Measurements from ENCODE around the gene PHF21B. TPM values are rescaled to one million over a fixed set of nuclear protein-coding genes. Genes with fewer than 3 reads are reported as not detected.

Gene PHF21B
- polyA plus RNA-seq, 1 donor (not counting 4 experiments of a cell fraction or from before 2014, with no cell fraction given): not detected

DNA sequence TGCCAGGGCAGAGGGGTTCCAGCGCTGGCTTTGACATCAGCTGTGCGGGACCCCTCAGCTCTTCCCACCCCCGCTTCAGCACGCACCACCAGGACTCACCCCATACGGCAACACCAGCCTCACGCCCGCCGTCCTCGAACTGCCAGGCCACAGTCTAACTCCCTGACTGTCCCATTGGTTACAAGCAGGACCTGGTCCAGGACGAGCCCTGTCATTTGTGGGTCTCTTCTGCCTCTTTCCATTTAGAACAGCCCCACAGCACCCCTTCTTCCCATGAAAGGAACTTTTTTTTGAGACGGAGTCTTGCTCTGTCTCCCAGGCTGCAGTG, 81.7 kb downstream of the PHF21B start:
- no peak overlapping the region for H3K9ac ChIP-seq (ENCODE audit: control insufficient read depth, extremely low read depth, insufficient read depth, low read length)
- no peaks in the 10 kb centered on the region for H3K36me3 ChIP-seq (ENCODE audit: control insufficient read depth in 2 of 2, extremely low read depth in 1 of 2, insufficient read depth in 2 of 2, low read length in 2 of 2)
- DNase-seq (ENCODE audit: low read depth, low spot score): no peak
- H4K20me1 ChIP-seq (ENCODE audit: control insufficient read depth, extremely low read depth, insufficient read depth, low read length): no peaks in the 10 kb centered on the region
- TF ChIP-seq, protein P1, sequence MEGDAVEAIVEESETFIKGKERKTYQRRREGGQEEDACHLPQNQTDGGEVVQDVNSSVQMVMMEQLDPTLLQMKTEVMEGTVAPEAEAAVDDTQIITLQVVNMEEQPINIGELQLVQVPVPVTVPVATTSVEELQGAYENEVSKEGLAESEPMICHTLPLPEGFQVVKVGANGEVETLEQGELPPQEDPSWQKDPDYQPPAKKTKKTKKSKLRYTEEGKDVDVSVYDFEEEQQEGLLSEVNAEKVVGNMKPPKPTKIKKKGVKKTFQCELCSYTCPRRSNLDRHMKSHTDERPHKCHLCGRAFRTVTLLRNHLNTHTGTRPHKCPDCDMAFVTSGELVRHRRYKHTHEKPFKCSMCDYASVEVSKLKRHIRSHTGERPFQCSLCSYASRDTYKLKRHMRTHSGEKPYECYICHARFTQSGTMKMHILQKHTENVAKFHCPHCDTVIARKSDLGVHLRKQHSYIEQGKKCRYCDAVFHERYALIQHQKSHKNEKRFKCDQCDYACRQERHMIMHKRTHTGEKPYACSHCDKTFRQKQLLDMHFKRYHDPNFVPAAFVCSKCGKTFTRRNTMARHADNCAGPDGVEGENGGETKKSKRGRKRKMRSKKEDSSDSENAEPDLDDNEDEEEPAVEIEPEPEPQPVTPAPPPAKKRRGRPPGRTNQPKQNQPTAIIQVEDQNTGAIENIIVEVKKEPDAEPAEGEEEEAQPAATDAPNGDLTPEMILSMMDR (optimal IDR thresholded peaks at IDR 0.05 in 1 of 3, IDR thresholded peaks at IDR 0.05 in 1 of 3, conservative IDR thresholded peaks at IDR 0.05 in 1 of 3; ENCODE audit: extremely low read depth in 1 of 3, insufficient read depth in 2 of 3, low read length in 3 of 3): no peak
- TF ChIP-seq EZH2 (IDR thresholded peaks at IDR 0.05; ENCODE audit: low read length): no peak
- dilution Hi-C loops (cut with MboI; ENCODE audit: extremely low pct_ligation_motif_present, low sequenced_read_pairs): no loop called here
- no peak overlapping the region for H3K4me2 ChIP-seq (ENCODE audit: control insufficient read depth, extremely low read depth, insufficient read depth, low read depth, low read length)
- H3K4me1 ChIP-seq (ENCODE audit: control insufficient read depth, extremely low read depth, insufficient read depth, low read length): no peaks in the 10 kb centered on the region
- no peak overlapping the region for H3K4me3 ChIP-seq (ENCODE audit: control insufficient read depth in 2 of 3, extremely low read depth in 1 of 3, insufficient read depth in 2 of 3, low read depth in 1 of 3, low read length in 3 of 3)
- H3K27me3 ChIP-seq (ENCODE audit: control insufficient read depth, extremely low read depth, insufficient read depth, low read length): peaks cover 13% of the 10 kb centered on the region
- no peak overlapping the region for H2AFZ ChIP-seq (ENCODE audit: control insufficient read depth, low read length)
- no peaks in the 10 kb centered on the region for H3K9me1 ChIP-seq (ENCODE audit: control insufficient read depth, extremely low read depth, insufficient read depth, low read length)
- H3K27ac ChIP-seq (ENCODE audit: control insufficient read depth, insufficient read depth, low read length): no peak overlapping the region
- H3K79me2 ChIP-seq (ENCODE audit: control insufficient read depth, insufficient read depth, low read length): no peaks in the 10 kb centered on the region
- no peaks in the 10 kb centered on the region for H3K9me3 ChIP-seq (ENCODE audit: control insufficient read depth, low read depth, low read length)
- FAIRE-seq: no peak

DNA sequence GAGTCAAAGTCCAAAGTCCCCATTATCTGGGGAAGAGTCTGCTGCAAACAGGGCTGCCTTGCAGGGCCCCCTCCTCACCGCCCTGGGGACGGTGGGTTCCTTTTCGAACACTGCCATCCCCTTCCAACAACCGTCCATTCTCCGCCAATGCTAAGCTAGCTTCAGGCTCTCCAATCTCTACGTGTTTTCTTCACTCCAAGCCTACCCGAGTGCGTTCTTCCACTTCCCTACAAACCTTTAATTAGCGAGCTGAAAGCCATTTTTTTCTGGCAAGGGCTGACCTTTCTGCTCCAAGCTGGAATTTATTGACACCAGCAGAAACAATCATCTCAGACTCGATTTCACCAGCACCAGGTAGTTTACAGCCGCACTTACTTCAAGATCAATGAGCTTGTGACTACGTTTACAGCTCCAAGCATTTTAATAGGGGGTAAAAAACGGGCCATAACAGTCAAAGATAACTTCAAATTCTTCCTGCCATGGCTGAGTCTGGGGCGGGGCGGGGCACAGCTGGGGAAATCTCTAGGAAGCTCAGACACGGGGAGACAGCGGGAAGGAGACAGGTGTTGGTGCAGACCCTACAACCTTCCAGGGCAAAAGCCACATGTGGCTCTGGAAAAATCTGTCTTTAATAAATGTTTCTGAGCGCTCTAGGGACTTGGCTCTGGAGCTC, 82.2 kb downstream of the PHF21B start:
- H4K20me1 ChIP-seq (ENCODE audit: control insufficient read depth, extremely low read depth, insufficient read depth, low read length): no peaks in the 10 kb centered on the region
- H3K36me3 ChIP-seq (ENCODE audit: control insufficient read depth in 2 of 2, extremely low read depth in 1 of 2, insufficient read depth in 2 of 2, low read length in 2 of 2): no peaks in the 10 kb centered on the region
- no peak for TF ChIP-seq EZH2 (IDR thresholded peaks at IDR 0.05; ENCODE audit: low read length)
- TF ChIP-seq, protein P1 (optimal IDR thresholded peaks at IDR 0.05 in 1 of 3, IDR thresholded peaks at IDR 0.05 in 1 of 3, conservative IDR thresholded peaks at IDR 0.05 in 1 of 3; ENCODE audit: extremely low read depth in 1 of 3, insufficient read depth in 2 of 3, low read length in 3 of 3): no peak
- H3K4me2 ChIP-seq (ENCODE audit: control insufficient read depth, extremely low read depth, insufficient read depth, low read depth, low read length): no peak overlapping the region
- H3K9me3 ChIP-seq (ENCODE audit: control insufficient read depth, low read depth, low read length): no peaks in the 10 kb centered on the region
- H3K9ac ChIP-seq (ENCODE audit: control insufficient read depth, extremely low read depth, insufficient read depth, low read length): no peak overlapping the region
- FAIRE-seq (no peak), DNase-seq (ENCODE audit: low read depth, low spot score) (no peak)
- dilution Hi-C loops (cut with MboI; ENCODE audit: extremely low pct_ligation_motif_present, low sequenced_read_pairs): no loop called here
- H3K4me1 ChIP-seq (ENCODE audit: control insufficient read depth, extremely low read depth, insufficient read depth, low read length): no peaks in the 10 kb centered on the region
- H3K27ac ChIP-seq (ENCODE audit: control insufficient read depth, insufficient read depth, low read length): no peak overlapping the region
- no peaks in the 10 kb centered on the region for H3K9me1 ChIP-seq (ENCODE audit: control insufficient read depth, extremely low read depth, insufficient read depth, low read length)
- H3K4me3 ChIP-seq (ENCODE audit: control insufficient read depth in 2 of 3, extremely low read depth in 1 of 3, insufficient read depth in 2 of 3, low read depth in 1 of 3, low read length in 3 of 3): no peak overlapping the region
- H2AFZ ChIP-seq (ENCODE audit: control insufficient read depth, low read length): no peak overlapping the region
- peaks cover 13% of the 10 kb centered on the region for H3K27me3 ChIP-seq (ENCODE audit: control insufficient read depth, extremely low read depth, insufficient read depth, low read length)
- H3K79me2 ChIP-seq (ENCODE audit: control insufficient read depth, insufficient read depth, low read length): no peaks in the 10 kb centered on the region

Measured in keratinocyte (primary cell).